IMR-90 (cell line): ENCODE data around the gene CPB2. TPM values are rescaled to one million over a fixed set of nuclear protein-coding genes. Genes with fewer than 3 reads are reported as not detected.
A peak's percentile ranks its signal among the peaks of the same experiment; 100 is the strongest.

Source experiments
- ATAC-seq: fragments of 200-7000 bp; cut with Tn5 transposase; 2 replicates; pipeline ENCODE4 v1.9.1; 2020; ENCODE audit warnings: low read depth, mild to moderate bottlenecking, moderate library complexity
- BruUV-seq: library from RNA; stranded (reverse); fragments of 400-500 nt; replicated peaks from 2 replicates; lab custom pipeline; 2021; lab: Mats Ljungman, UMichigan
- CTCF ChIA-PET: fragments of 300-600 bp; formaldehyde crosslinking; extraction: SDS; loops from one replicate; lab custom pipeline; 2021; ENCODE audit warnings: antibody characterized with exemption; lab: Yijun Ruan, JAX
- POLR2A ChIA-PET: fragments of 300-600 bp; sonication (Branson Sonifier 250); formaldehyde crosslinking; loops from one replicate; lab custom pipeline; 2022; ENCODE audit warnings: antibody characterized with exemption; ENCODE audit not compliant: unreplicated experiment; lab: Charles Lee
- DNase-seq: peaks from one replicate; pipeline ENCODE4 v3.0.0; 2013
- H2AFZ ChIP-seq: replicated peaks from 2 replicates; pipeline ENCODE3; 2013; ENCODE audit warnings: low read length, mild to moderate bottlenecking; ENCODE audit not compliant: poor library complexity
- H2AK5ac ChIP-seq: 2 replicates; pipeline ENCODE4 v1.6.1; 2013; ENCODE audit warnings: low read depth, low read length, inconsistent platforms
- H2AK9ac ChIP-seq: replicated peaks from 2 replicates; pipeline ENCODE3; 2013; ENCODE audit warnings: mild to moderate bottlenecking, low read depth, low read length, moderate library complexity; ENCODE audit not compliant: poor library complexity
- H2BK120ac ChIP-seq: 2 replicates; pipeline ENCODE4 v1.6.1; 2013; ENCODE audit warnings: low read depth, low read length, inconsistent platforms
- H2BK15ac ChIP-seq: 3 replicates; pipeline ENCODE4 v1.6.1; 2013; ENCODE audit warnings: low read depth, low read length, inconsistent platforms
- H2BK20ac ChIP-seq: 2 replicates; pipeline ENCODE4 v1.6.1; 2013; ENCODE audit warnings: low read depth, mild to moderate bottlenecking, inconsistent platforms, low read length, moderate library complexity
- H2BK5ac ChIP-seq: 2 replicates; pipeline ENCODE4 v1.6.1; 2013; ENCODE audit warnings: mild to moderate bottlenecking, low read depth, low read length, inconsistent platforms; ENCODE audit not compliant: poor library complexity, severe bottlenecking
- H3K14ac ChIP-seq: replicated peaks from 2 replicates; pipeline ENCODE4 v1.6.1; 2013; ENCODE audit warnings: low read depth, low read length, inconsistent platforms
- H3K18ac ChIP-seq: 2 replicates; pipeline ENCODE4 v1.6.1; 2013; ENCODE audit warnings: low read depth, low read length, control low read depth
- H3K23ac ChIP-seq: 2 replicates; pipeline ENCODE4 v1.6.1; 2013; ENCODE audit warnings: low read depth, low read length, inconsistent platforms
- H3K27ac ChIP-seq: 2 replicates; pipeline ENCODE4 v1.5.1; 2013; ENCODE audit warnings: mild to moderate bottlenecking, control low read depth, low read length; ENCODE audit not compliant: insufficient read depth
- H3K27me3 ChIP-seq: 2 replicates; pipeline ENCODE4 v1.6.1; 2013; ENCODE audit warnings: low read length; ENCODE audit not compliant: control insufficient read depth, insufficient read depth
- H3K36me3 ChIP-seq: 2 replicates; pipeline ENCODE4 v1.6.1; 2013; ENCODE audit warnings: low read length, mixed read lengths; ENCODE audit not compliant: control insufficient read depth, insufficient read depth
- H3K4ac ChIP-seq: 2 replicates; pipeline ENCODE4 v1.6.1; 2013; ENCODE audit warnings: low read depth, low read length, inconsistent platforms
- H3K4me1 ChIP-seq: 2 replicates; pipeline ENCODE4 v1.6.1; 2013; ENCODE audit warnings: low read length, mixed read lengths; ENCODE audit not compliant: control insufficient read depth, insufficient read depth
- H3K4me2 ChIP-seq: 2 replicates; pipeline ENCODE4 v1.6.1; 2013; ENCODE audit warnings: low read depth, mild to moderate bottlenecking, control low read depth, low read length, moderate library complexity
- H3K4me3 ChIP-seq: 2 replicates; pipeline ENCODE4 v1.5.1; 2013; ENCODE audit warnings: low read depth, mild to moderate bottlenecking, control low read depth, low read length, moderate library complexity; ENCODE audit not compliant: insufficient read depth
- H3K56ac ChIP-seq: 2 replicates; pipeline ENCODE4 v1.6.1; 2013; ENCODE audit warnings: low read length, inconsistent platforms; ENCODE audit not compliant: insufficient read depth; ENCODE audit errors: extremely low read depth
- H3K79me1 ChIP-seq, 2 experiments: 2 replicates each; pipeline ENCODE4 v1.6.1; 2013; ENCODE audit warnings: low read length in 2 of 2, inconsistent platforms in 1 of 2, low read depth in 1 of 2
- H3K9ac ChIP-seq: 2 replicates; pipeline ENCODE4 v1.6.1; 2013; ENCODE audit warnings: low read depth, low read length, control low read depth
- H3K9me1 ChIP-seq: 2 replicates; pipeline ENCODE4 v1.6.1; 2013; ENCODE audit warnings: low read length, inconsistent platforms; ENCODE audit not compliant: insufficient read depth
- H3K9me3 ChIP-seq: 2 replicates; pipeline ENCODE4 v1.6.1; 2013; ENCODE audit warnings: low read length; ENCODE audit not compliant: control insufficient read depth, insufficient read depth
- H4K20me1 ChIP-seq: 2 replicates; pipeline ENCODE4 v1.6.1; 2013; ENCODE audit warnings: low read length, inconsistent platforms; ENCODE audit not compliant: insufficient read depth
- H4K5ac ChIP-seq: 2 replicates; pipeline ENCODE4 v1.6.1; 2013; ENCODE audit warnings: mild to moderate bottlenecking, low read depth, low read length, control low read depth
- H4K8ac ChIP-seq, 2 experiments: 2 replicates each; pipeline ENCODE4 v1.6.1; 2013; ENCODE audit warnings: low read depth in 2 of 2, low read length in 2 of 2, control low read depth in 1 of 2, inconsistent platforms in 1 of 2
- H4K91ac ChIP-seq: 2 replicates; pipeline ENCODE4 v1.6.1; 2013; ENCODE audit warnings: low read depth, low read length, inconsistent platforms; ENCODE audit not compliant: insufficient read depth
- USF2 ChIP-seq: fragments of 150-350 bp; IDR thresholded peaks from 2 replicates; pipeline ENCODE4 v1.6.1; 2017; ENCODE audit warnings: mild to moderate bottlenecking, antibody characterized with exemption, low read length, low read depth
- WGBS, 2 experiments: methylation state at CpG; one replicate each; pipeline versions ENCODE4 v1.1.5 to v1.1.7; 2013; ENCODE audit warnings: missing lambda C conversion rate in 2 of 2; ENCODE audit not compliant: insufficient read length in 1 of 2; ENCODE audit errors: extremely low coverage in 2 of 2; 5-methylcytosine and 5-hydroxymethylcytosine counted together
- dilution Hi-C: fragments of 300-500 bp; cut with HindIII; formaldehyde crosslinking; loops from one replicate; pipeline ENCODE4 v1.14.3; 2018; ENCODE audit warnings: low sequenced_read_pairs; ENCODE audit not compliant: unreplicated experiment
- in situ Hi-C: fragments of 300-500 bp; cut with MboI; formaldehyde crosslinking; loops from 3 replicates; pipeline ENCODE4 v1.14.3; 2019; ENCODE audit warnings: low sequenced_read_pairs, inconsistent platforms, mixed read lengths
- intact Hi-C: fragments of 100-400 bp; cut with micrococcal nuclease; formaldehyde crosslinking; loops from 2 replicates; pipeline ENCODE4 v1.10.0; 2022
- polyA plus RNA-seq, 3 experiments: library from polyadenylated mRNA; depleted of rRNA; stranded (reverse); fragments of >200 nt; gene quantifications; 2 replicates each; pipeline ENCODE4 v1.2.3, GENCODE V29; 2012; ENCODE audit warnings: low replicate concordance in 1 of 3
- total RNA-seq: library from RNA; depleted of rRNA; stranded (reverse); fragments of >200 nt; gene quantifications from 2 replicates; pipeline ENCODE4 v1.2.3, GENCODE V29; 2012

Gene CPB2
- total and polyA plus RNA-seq, 2 of the 4 experiments (the other 2 are of a cell fraction), result not detected

GRCh38 chr13:46053162-46054012 is 51.4 kb downstream of the CPB2 start:
- Histone ChIP-seq H3K9ac (peak overlapping the region; percentile 75), H3K23ac (no peak overlapping the region), H4K91ac (0 out of 2 replicates have a peak overlapping the region, but pooled peaks have one; percentile 2), H4K8ac (peak overlapping the region; percentile 28 to 36; a peak in 3 of 4 replicates), H3K4me1 (no peaks in the 10 kb centered on the region), H3K56ac (peak overlapping the region; percentile 7; the same call in 1 of the 2 replicates), H3K27ac (no peak overlapping the region), H3K9me1 (no peaks in the 10 kb centered on the region), H3K14ac (no peak overlapping the region), H2BK120ac (no peak overlapping the region), H2AK9ac (no peak overlapping the region), H3K4ac (peak overlapping the region; percentile 7; the same call in 1 of the 2 replicates), H3K4me3 (peak overlapping the region; percentile 80), H3K4me2 (peak overlapping the region; percentile 95), H2BK15ac (no peak overlapping the region), H3K18ac (no peak overlapping the region), H3K36me3 (no peaks in the 10 kb centered on the region), H3K27me3 (no peaks in the 10 kb centered on the region), H3K9me3 (no peaks in the 10 kb centered on the region), H4K20me1 (no peaks in the 10 kb centered on the region; the same call in 1 of the 2 replicates), H2AK5ac (no peak overlapping the region), H4K5ac (peak overlapping the region; percentile 39; the same call in 1 of the 2 replicates), H2BK5ac (no peak overlapping the region), H2BK20ac (no peak overlapping the region), H2AFZ (peak overlapping the region; percentile 85), H3K79me1 (peaks cover 0 to 9% of the 10 kb centered on the region in 2 experiments; a peak in 3 of 4 replicates)
- TF ChIP-seq USF2, result no peak
- WGBS, 2 experiments, result no CpG with 5 or more reads among the region's 18 CpGs
- intact Hi-C loops (loop anchor here (10.0 kb wide), 1 partner anchor 279 kb away; no protein-coding TSS in a partner anchor), in situ Hi-C loops (no loop called here), dilution Hi-C loops (no loop called here)
- BruUV-seq, result no TSS peak
- POLR2A ChIA-PET, result interaction anchor here (0.7 kb wide), 1 partner anchor 843 kb away, joined by 3 read pairs; the partner anchor contains the start of gene HTR2A
- CTCF ChIA-PET, result no interaction called here
- DNase-seq (no peak), ATAC-seq (no peak)
